ENCODE results near the gene WSCD2. TPM values are rescaled to one million over a fixed set of nuclear protein-coding genes. Genes with fewer than 3 reads are reported as not detected.

The WSCD2 gene
- polyA plus RNA-seq, 1 donor (not counting 4 experiments of a cell fraction or from before 2014, with no cell fraction given) = not detected

- no peaks in the 10 kb centered on the region for H3K36me3 ChIP-seq (ENCODE audit: control insufficient read depth in 2 of 2, extremely low read depth in 1 of 2, insufficient read depth in 2 of 2, low read length in 2 of 2)
- FAIRE-seq (no peak), DNase-seq (ENCODE audit: low read depth, low spot score) (no peak)
- no peak overlapping the region for H3K27ac ChIP-seq (ENCODE audit: control insufficient read depth, insufficient read depth, low read length)
- no peaks in the 10 kb centered on the region for H4K20me1 ChIP-seq (ENCODE audit: control insufficient read depth, extremely low read depth, insufficient read depth, low read length)
- no peaks in the 10 kb centered on the region for H3K9me1 ChIP-seq (ENCODE audit: control insufficient read depth, extremely low read depth, insufficient read depth, low read length)
- TF ChIP-seq, protein P1, sequence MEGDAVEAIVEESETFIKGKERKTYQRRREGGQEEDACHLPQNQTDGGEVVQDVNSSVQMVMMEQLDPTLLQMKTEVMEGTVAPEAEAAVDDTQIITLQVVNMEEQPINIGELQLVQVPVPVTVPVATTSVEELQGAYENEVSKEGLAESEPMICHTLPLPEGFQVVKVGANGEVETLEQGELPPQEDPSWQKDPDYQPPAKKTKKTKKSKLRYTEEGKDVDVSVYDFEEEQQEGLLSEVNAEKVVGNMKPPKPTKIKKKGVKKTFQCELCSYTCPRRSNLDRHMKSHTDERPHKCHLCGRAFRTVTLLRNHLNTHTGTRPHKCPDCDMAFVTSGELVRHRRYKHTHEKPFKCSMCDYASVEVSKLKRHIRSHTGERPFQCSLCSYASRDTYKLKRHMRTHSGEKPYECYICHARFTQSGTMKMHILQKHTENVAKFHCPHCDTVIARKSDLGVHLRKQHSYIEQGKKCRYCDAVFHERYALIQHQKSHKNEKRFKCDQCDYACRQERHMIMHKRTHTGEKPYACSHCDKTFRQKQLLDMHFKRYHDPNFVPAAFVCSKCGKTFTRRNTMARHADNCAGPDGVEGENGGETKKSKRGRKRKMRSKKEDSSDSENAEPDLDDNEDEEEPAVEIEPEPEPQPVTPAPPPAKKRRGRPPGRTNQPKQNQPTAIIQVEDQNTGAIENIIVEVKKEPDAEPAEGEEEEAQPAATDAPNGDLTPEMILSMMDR (optimal IDR thresholded peaks at IDR 0.05 in 1 of 3, IDR thresholded peaks at IDR 0.05 in 1 of 3, conservative IDR thresholded peaks at IDR 0.05 in 1 of 3; ENCODE audit: extremely low read depth in 1 of 3, insufficient read depth in 2 of 3, low read length in 3 of 3) = no peak
- no peak for TF ChIP-seq EZH2 (IDR thresholded peaks at IDR 0.05; ENCODE audit: low read length)
- no peak overlapping the region for H3K9ac ChIP-seq (ENCODE audit: control insufficient read depth, extremely low read depth, insufficient read depth, low read length)
- H3K4me2 ChIP-seq (ENCODE audit: control insufficient read depth, extremely low read depth, insufficient read depth, low read depth, low read length) = no peak overlapping the region
- H2AFZ ChIP-seq (ENCODE audit: control insufficient read depth, low read length) = no peak overlapping the region
- dilution Hi-C loops (cut with MboI; ENCODE audit: extremely low pct_ligation_motif_present, low sequenced_read_pairs) = no loop called here
- no peaks in the 10 kb centered on the region for H3K9me3 ChIP-seq (ENCODE audit: control insufficient read depth, low read depth, low read length)
- peaks cover 4% of the 10 kb centered on the region for H3K4me1 ChIP-seq (ENCODE audit: control insufficient read depth, extremely low read depth, insufficient read depth, low read length)
- H3K4me3 ChIP-seq (ENCODE audit: control insufficient read depth in 2 of 3, extremely low read depth in 1 of 3, insufficient read depth in 2 of 3, low read depth in 1 of 3, low read length in 3 of 3) = no peak overlapping the region
- H3K27me3 ChIP-seq (ENCODE audit: control insufficient read depth, extremely low read depth, insufficient read depth, low read length) = no peaks in the 10 kb centered on the region
- no peaks in the 10 kb centered on the region for H3K79me2 ChIP-seq (ENCODE audit: control insufficient read depth, insufficient read depth, low read length)
Observed at GRCh38 chr12:108121320-108121719, 7.8 kb upstream of the WSCD2 start.

DNA sequence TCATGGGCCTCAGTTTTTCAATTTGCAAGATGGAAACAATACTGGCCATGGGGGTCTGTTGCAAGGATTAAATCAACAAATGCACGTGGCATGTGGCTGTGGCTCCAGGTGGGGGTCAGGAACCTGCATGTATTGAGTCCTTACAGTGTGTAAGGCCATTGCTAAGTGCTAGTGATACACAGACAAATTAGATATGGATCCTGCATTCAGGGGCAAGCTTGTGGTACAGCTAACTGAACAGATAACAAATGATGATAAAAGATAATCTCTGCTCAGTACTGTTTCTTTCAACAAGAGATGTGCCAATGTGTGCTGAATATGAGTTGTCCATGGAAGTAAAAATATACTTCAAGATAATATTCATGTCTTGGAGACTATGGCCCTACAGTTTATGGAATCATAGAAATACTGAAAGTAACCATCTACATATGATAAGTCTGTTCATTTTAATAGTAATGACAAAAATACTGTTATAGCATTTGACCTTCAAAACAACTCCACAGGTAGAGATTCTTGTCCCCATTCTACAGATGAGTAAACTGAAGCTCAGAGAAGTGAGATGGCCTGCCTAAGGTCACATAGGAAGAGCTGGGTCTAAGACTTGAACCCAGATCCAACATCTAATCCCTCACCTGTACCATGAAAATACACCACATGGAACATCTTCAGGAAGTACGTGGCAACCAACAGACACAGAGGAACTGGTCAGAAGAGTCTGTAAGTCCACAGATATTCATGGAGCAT lies 7.2 kb upstream of the WSCD2 start:
- TF ChIP-seq EZH2 (IDR thresholded peaks at IDR 0.05; ENCODE audit: low read length) = no peak
- TF ChIP-seq, protein P1 (optimal IDR thresholded peaks at IDR 0.05 in 1 of 3, IDR thresholded peaks at IDR 0.05 in 1 of 3, conservative IDR thresholded peaks at IDR 0.05 in 1 of 3; ENCODE audit: extremely low read depth in 1 of 3, insufficient read depth in 2 of 3, low read length in 3 of 3) = no peak
- Histone ChIP-seq H3K4me3 (ENCODE audit: control insufficient read depth in 2 of 3, extremely low read depth in 1 of 3, insufficient read depth in 2 of 3, low read depth in 1 of 3, low read length in 3 of 3) (no peak overlapping the region), H3K9ac (ENCODE audit: control insufficient read depth, extremely low read depth, insufficient read depth, low read length) (no peak overlapping the region), H4K20me1 (ENCODE audit: control insufficient read depth, extremely low read depth, insufficient read depth, low read length) (no peaks in the 10 kb centered on the region), H3K4me1 (ENCODE audit: control insufficient read depth, extremely low read depth, insufficient read depth, low read length) (peaks cover 4% of the 10 kb centered on the region), H3K9me3 (ENCODE audit: control insufficient read depth, low read depth, low read length) (no peaks in the 10 kb centered on the region), H3K27me3 (ENCODE audit: control insufficient read depth, extremely low read depth, insufficient read depth, low read length) (no peaks in the 10 kb centered on the region), H3K36me3 (ENCODE audit: control insufficient read depth in 2 of 2, extremely low read depth in 1 of 2, insufficient read depth in 2 of 2, low read length in 2 of 2) (no peaks in the 10 kb centered on the region), H2AFZ (ENCODE audit: control insufficient read depth, low read length) (no peak overlapping the region), H3K9me1 (ENCODE audit: control insufficient read depth, extremely low read depth, insufficient read depth, low read length) (no peaks in the 10 kb centered on the region), H3K79me2 (ENCODE audit: control insufficient read depth, insufficient read depth, low read length) (no peaks in the 10 kb centered on the region), H3K27ac (ENCODE audit: control insufficient read depth, insufficient read depth, low read length) (no peak overlapping the region), H3K4me2 (ENCODE audit: control insufficient read depth, extremely low read depth, insufficient read depth, low read depth, low read length) (no peak overlapping the region)
- dilution Hi-C loops (cut with MboI; ENCODE audit: extremely low pct_ligation_motif_present, low sequenced_read_pairs) = no loop called here
- no peak for FAIRE-seq
- DNase-seq (ENCODE audit: low read depth, low spot score) = no peak
